Tibial nerve (tissue), 4 donors: ENCODE measurements around the gene JMJD7. TPM values are rescaled to one million over a fixed set of nuclear protein-coding genes. Genes with fewer than 3 reads are reported as not detected.

Experiments used
- DNase-seq, 2 donors: peaks; one replicate each; pipeline ENCODE4 v3.0.0-alpha.2; 2019; ENCODE audit warnings: low spot score in 2 of 2
- H3K27ac ChIP-seq, 4 donors: fragments of 200-600 bp; sonication (generic) in 3 of 4; one replicate each; pipeline ENCODE4 v1.5.1; 2017 to 2019; ENCODE audit warnings: mild to moderate bottlenecking in 1 of 4
- H3K27me3 ChIP-seq, 2 donors: fragments of 200-600 bp; sonication (generic) in 1 of 2; one replicate each; pipeline versions ENCODE4 v1.5.1 to v1.6.0; 2017 to 2019
- H3K36me3 ChIP-seq, 3 donors: fragments of 200-600 bp; sonication (generic); one replicate each; pipeline ENCODE4 v1.5.1; 2018 to 2019
- H3K4me1 ChIP-seq, 4 donors: fragments of 200-600 bp; sonication (generic) in 3 of 4; one replicate each; pipeline ENCODE4 v1.5.1; 2017 to 2019
- H3K4me3 ChIP-seq, 4 donors: fragments of 200-600 bp; sonication (generic) in 3 of 4; one replicate each; pipeline ENCODE4 v1.5.1; 2017 to 2019; ENCODE audit warnings: mild to moderate bottlenecking in 1 of 4, moderate library complexity in 1 of 4
- H3K9me3 ChIP-seq, 4 donors: fragments of 200-600 bp; sonication (generic) in 3 of 4; one replicate each; pipeline ENCODE4 v1.5.1; 2017 to 2019
- EP300 ChIP-seq, 2 donors: sonication (generic); formaldehyde crosslinking; IDR thresholded peaks; one replicate each; pipeline ENCODE4 v1.6.1; 2017; ENCODE audit warnings: antibody characterized with exemption in 2 of 2, mild to moderate bottlenecking in 1 of 2
- POLR2A ChIP-seq, 2 donors: fragments of 450-650 bp; IDR thresholded peaks; one replicate each; pipeline ENCODE4 v1.6.1; 2017; ENCODE audit warnings: antibody characterized with exemption in 2 of 2, mild to moderate bottlenecking in 2 of 2, moderate library complexity in 2 of 2
- WGBS, 2 donors: methylation state at CpG; one replicate each; pipeline ENCODE4 v1.1.5; 2018; 5-methylcytosine and 5-hydroxymethylcytosine counted together
- total RNA-seq, 4 donors: library from RNA; depleted of rRNA; stranded (reverse); fragments of >200 nt; gene quantifications; one replicate each; pipeline ENCODE4 v1.1.0, GENCODE V29; 2016
- TF ChIP-seq, protein P1 (sequence below), 5 experiments: fragments of 200-600 bp in 3 of 5; fragments of 450-650 bp in 2 of 5; sonication (generic) in 3 of 5; IDR thresholded peaks; one replicate each; pipeline ENCODE4 v1.5.1; 2016 to 2019; ENCODE audit warnings: antibody characterized with exemption in 5 of 5, mild to moderate bottlenecking in 3 of 5, moderate library complexity in 2 of 5

Gene JMJD7
- total RNA-seq, 4 donors from 2014 or later: 9.0 to 16.8 (median 12.0) TPM

DNA sequence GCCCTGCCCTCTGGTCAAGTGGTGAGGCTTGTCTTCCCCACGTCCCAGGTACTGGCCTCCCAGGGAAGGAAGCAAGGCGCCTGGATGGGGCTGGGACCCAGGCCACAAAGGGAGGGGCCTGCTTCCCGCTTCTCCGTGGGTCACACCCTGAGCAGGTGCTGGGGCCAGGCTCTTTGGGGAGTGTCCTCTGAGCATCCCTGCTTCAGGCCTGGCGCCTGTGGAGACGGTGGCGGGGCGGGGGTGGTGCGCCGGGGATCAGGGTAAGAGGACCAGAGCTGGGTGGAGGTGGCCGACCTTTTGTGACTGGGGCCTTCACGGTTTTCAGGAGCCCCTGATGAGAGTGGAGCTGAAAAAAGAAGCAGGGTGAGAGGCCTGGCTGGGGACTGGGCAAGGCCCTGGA is 14.3 kb downstream of the JMJD7 start:
- Histone ChIP-seq H3K4me1 (no peaks in the 10 kb centered on the region), H3K27me3 (no peaks in the 10 kb centered on the region), H3K9me3 (no peaks in the 10 kb centered on the region), H3K36me3 (peaks cover 0 to 95% (median 10%) of the 10 kb centered on the region in 3 donors), H3K27ac (no peak overlapping the region), H3K4me3 (no peak overlapping the region)
- TF ChIP-seq POLR2A (IDR thresholded peaks at IDR 0.05): no peak
- TF ChIP-seq, protein P1, sequence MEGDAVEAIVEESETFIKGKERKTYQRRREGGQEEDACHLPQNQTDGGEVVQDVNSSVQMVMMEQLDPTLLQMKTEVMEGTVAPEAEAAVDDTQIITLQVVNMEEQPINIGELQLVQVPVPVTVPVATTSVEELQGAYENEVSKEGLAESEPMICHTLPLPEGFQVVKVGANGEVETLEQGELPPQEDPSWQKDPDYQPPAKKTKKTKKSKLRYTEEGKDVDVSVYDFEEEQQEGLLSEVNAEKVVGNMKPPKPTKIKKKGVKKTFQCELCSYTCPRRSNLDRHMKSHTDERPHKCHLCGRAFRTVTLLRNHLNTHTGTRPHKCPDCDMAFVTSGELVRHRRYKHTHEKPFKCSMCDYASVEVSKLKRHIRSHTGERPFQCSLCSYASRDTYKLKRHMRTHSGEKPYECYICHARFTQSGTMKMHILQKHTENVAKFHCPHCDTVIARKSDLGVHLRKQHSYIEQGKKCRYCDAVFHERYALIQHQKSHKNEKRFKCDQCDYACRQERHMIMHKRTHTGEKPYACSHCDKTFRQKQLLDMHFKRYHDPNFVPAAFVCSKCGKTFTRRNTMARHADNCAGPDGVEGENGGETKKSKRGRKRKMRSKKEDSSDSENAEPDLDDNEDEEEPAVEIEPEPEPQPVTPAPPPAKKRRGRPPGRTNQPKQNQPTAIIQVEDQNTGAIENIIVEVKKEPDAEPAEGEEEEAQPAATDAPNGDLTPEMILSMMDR (IDR thresholded peaks at IDR 0.05): no peak
- no peak for TF ChIP-seq EP300 (IDR thresholded peaks at IDR 0.05)
- DNase-seq: no peak
- 73 to 74% methylated on average over 12 of the region's 12 CpGs for WGBS, 2 donors

- no peak overlapping the region for H3K27ac ChIP-seq
- TF ChIP-seq, protein P1 (IDR thresholded peaks at IDR 0.05): no peak
- no peak for TF ChIP-seq EP300 (IDR thresholded peaks at IDR 0.05)
- TF ChIP-seq POLR2A (IDR thresholded peaks at IDR 0.05): no peak
- H3K9me3 ChIP-seq: no peaks in the 10 kb centered on the region
- 82 to 87% methylated on average over 6 to 10 of the region's 10 CpGs for WGBS, 2 donors
- H3K36me3 ChIP-seq: peaks cover 0 to 95% (median 10%) of the 10 kb centered on the region in 3 donors
- DNase-seq: no peak
- no peaks in the 10 kb centered on the region for H3K4me1 ChIP-seq
- no peaks in the 10 kb centered on the region for H3K27me3 ChIP-seq
- no peak overlapping the region for H3K4me3 ChIP-seq
Observed at GRCh38 chr15:41843571-41843970, 15.7 kb downstream of the JMJD7 start.

DNA sequence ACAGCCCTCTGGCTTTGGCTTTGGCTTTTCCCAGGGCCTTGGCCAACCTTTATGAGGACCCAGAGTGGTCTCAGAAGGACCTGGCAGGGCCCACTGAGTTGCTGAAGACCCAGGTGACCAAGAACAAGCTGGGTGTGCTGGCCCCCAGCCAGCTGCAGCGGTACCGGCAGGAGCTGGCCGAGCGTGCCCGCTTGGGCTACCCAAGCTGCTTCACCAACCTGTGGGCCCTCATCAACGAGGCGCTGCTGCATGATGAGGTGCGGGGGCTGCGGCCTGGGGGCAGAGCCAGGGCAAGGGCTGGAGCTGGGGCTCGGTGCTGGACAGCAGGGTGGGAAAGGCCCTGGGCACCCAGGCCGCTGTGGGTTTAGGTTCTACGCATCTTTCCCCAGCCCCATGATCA is 16.9 kb downstream of the JMJD7 start:
- no peaks in the 10 kb centered on the region for H3K9me3 ChIP-seq
- H3K36me3 ChIP-seq: peaks cover 0 to 94% (median 10%) of the 10 kb centered on the region in 3 donors
- H3K27me3 ChIP-seq: no peaks in the 10 kb centered on the region
- DNase-seq: no peak
- H3K4me3 ChIP-seq: no peak overlapping the region
- no peak overlapping the region for H3K27ac ChIP-seq
- TF ChIP-seq POLR2A (IDR thresholded peaks at IDR 0.05): no peak
- no peak for TF ChIP-seq EP300 (IDR thresholded peaks at IDR 0.05)
- TF ChIP-seq, protein P1 (IDR thresholded peaks at IDR 0.05): no peak
- H3K4me1 ChIP-seq: peaks cover 0 to 5% (median 0%) of the 10 kb centered on the region in 4 donors
- WGBS, 2 donors: 85 to 89% methylated on average over 5 to 8 of the region's 12 CpGs

DNA sequence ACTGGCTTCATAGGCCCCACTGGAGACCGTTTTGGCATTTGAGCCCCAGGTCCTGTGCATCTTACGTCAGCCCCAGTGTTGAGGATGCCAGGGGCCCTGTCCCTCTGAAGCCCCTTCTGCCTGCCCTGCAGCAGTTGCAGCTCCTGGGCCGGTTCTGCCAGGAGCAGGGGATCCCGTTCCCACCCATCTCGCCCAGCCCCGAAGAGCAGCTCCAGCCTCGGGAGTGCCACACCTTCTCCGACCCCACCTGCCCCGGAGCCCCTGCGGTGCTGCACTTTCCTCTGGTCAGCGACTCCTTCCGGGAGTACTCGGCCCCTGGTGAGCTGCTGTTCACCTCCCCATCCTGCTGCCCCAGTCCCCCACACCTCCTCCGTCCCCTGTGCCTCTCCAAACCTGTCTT is 19.3 kb downstream of the JMJD7 start:
- no peak for DNase-seq
- 87 to 89% methylated on average over 13 to 14 of the region's 14 CpGs for WGBS, 2 donors
- Histone ChIP-seq H3K4me1 (peaks cover 0 to 5% (median 0%) of the 10 kb centered on the region in 4 donors), H3K9me3 (no peaks in the 10 kb centered on the region), H3K27me3 (no peaks in the 10 kb centered on the region), H3K27ac (no peak overlapping the region), H3K4me3 (no peak overlapping the region), H3K36me3 (peaks cover 0 to 70% (median 4%) of the 10 kb centered on the region in 3 donors)
- TF ChIP-seq POLR2A (IDR thresholded peaks at IDR 0.05): no peak

DNA sequence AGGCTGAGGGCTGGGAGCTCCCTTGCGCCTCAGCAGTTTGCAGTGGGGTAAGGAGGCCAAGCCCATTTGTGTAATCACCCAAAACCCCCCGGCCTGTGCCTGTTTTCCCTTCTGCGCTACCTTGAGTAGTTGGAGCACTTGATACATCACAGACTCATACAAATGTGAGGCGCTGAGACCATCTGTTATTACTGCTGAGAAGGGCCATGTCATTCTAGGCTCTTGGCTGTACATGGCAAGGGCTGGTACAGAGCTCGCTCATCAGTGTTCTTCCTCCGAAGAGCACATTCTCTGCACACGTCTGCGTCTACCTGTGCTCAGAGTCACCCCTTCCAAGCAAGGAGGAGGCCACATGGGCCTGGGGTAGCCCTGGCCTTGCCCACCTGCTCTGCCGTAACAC is 20.1 kb downstream of the JMJD7 start:
- H3K9me3 ChIP-seq: no peaks in the 10 kb centered on the region
- no peak overlapping the region for H3K4me3 ChIP-seq
- peaks cover 0 to 63% (median 4%) of the 10 kb centered on the region in 3 donors for H3K36me3 ChIP-seq
- no peak for DNase-seq
- TF ChIP-seq, protein P1 (IDR thresholded peaks at IDR 0.05): no peak
- no peak for TF ChIP-seq POLR2A (IDR thresholded peaks at IDR 0.05)
- no peak for TF ChIP-seq EP300 (IDR thresholded peaks at IDR 0.05)
- WGBS, 2 donors: 92 to 100% methylated on average over 4 to 9 of the region's 9 CpGs
- H3K4me1 ChIP-seq: peaks cover 0 to 5% (median 0%) of the 10 kb centered on the region in 4 donors
- peak overlapping the region in 3 of 4 donors; percentile 61 to 82 (median 67) for H3K27ac ChIP-seq
- peaks cover 0 to 4% of the 10 kb centered on the region in 2 donors for H3K27me3 ChIP-seq
